Mesenchymal stem cell (in vitro differentiated cells and primary cell): ENCODE measurements around the gene CACNA1I.

Experiments used
- DNase-seq: peaks from one replicate; pipeline ENCODE4 v3.0.0-alpha.2; 2013
- H2AFZ ChIP-seq: one replicate; pipeline ENCODE4 v1.6.1; 2013; ENCODE audit warnings: low read depth, mild to moderate bottlenecking, control low read depth, inconsistent platforms, low read length, moderate library complexity
- H2AK5ac ChIP-seq: 2 replicates; pipeline ENCODE4 v1.6.1; 2013; ENCODE audit warnings: low read length, moderate library complexity, mild to moderate bottlenecking, inconsistent platforms; ENCODE audit not compliant: severe bottlenecking
- H2BK120ac ChIP-seq: one replicate; pipeline ENCODE4 v1.6.1; 2013; ENCODE audit warnings: low read depth, mild to moderate bottlenecking, inconsistent platforms, low read length, moderate library complexity
- H2BK12ac ChIP-seq, 2 experiments: one replicate each; pipeline ENCODE4 v1.6.1; 2013; ENCODE audit warnings: inconsistent platforms in 2 of 2, low read length in 2 of 2, mild to moderate bottlenecking in 2 of 2, moderate library complexity in 2 of 2, control low read depth in 1 of 2
- H2BK15ac ChIP-seq: one replicate; pipeline ENCODE4 v1.6.1; 2013; ENCODE audit warnings: mild to moderate bottlenecking, low read depth, inconsistent platforms; ENCODE audit not compliant: poor library complexity, severe bottlenecking
- H2BK5ac ChIP-seq: 2 replicates; pipeline ENCODE4 v1.6.1; 2013; ENCODE audit warnings: low read depth, mild to moderate bottlenecking, low read length, control low read depth, inconsistent platforms; ENCODE audit not compliant: poor library complexity, severe bottlenecking
- H3K14ac ChIP-seq, 2 experiments: one replicate each; pipeline ENCODE4 v1.6.1; 2013; ENCODE audit warnings: inconsistent platforms in 2 of 2, low read length in 2 of 2, control low read depth in 1 of 2, mild to moderate bottlenecking in 1 of 2, moderate library complexity in 1 of 2
- H3K18ac ChIP-seq, 2 experiments: one replicate each; pipeline ENCODE4 v1.6.1; 2013; ENCODE audit warnings: inconsistent platforms in 2 of 2, low read length in 2 of 2, control low read depth in 1 of 2, low read depth in 1 of 2, mild to moderate bottlenecking in 1 of 2
- H3K23ac ChIP-seq, 2 experiments: one replicate each; pipeline ENCODE4 v1.6.1; 2013; ENCODE audit warnings: inconsistent platforms in 2 of 2, low read length in 2 of 2, mild to moderate bottlenecking in 2 of 2, moderate library complexity in 2 of 2, control low read depth in 1 of 2
- H3K27ac ChIP-seq: 2 replicates; pipeline ENCODE4 v1.5.1; 2013; ENCODE audit warnings: mild to moderate bottlenecking, moderate library complexity, low read length, control low read depth, inconsistent platforms; ENCODE audit not compliant: poor library complexity, severe bottlenecking
- H3K27me3 ChIP-seq, 2 experiments: 2 replicates each; pipeline versions ENCODE4 v1.6.1 to v1.7.0; 2013; ENCODE audit warnings: low read length in 2 of 2, mild to moderate bottlenecking in 2 of 2, moderate library complexity in 2 of 2, control low read depth in 1 of 2, inconsistent platforms in 1 of 2; ENCODE audit not compliant: control insufficient read depth in 1 of 2, insufficient read depth in 1 of 2
- H3K36me3 ChIP-seq, 2 experiments: 2 replicates each; pipeline versions ENCODE4 v1.6.1 to v1.7.0; 2013; ENCODE audit warnings: low read length in 2 of 2, control low read depth in 1 of 2, inconsistent platforms in 1 of 2, low read depth in 1 of 2, mild to moderate bottlenecking in 1 of 2; ENCODE audit not compliant: insufficient read depth in 2 of 2, control insufficient read depth in 1 of 2
- H3K4ac ChIP-seq, 2 experiments: one replicate each; pipeline ENCODE4 v1.6.1; 2013; ENCODE audit warnings: inconsistent platforms in 2 of 2, low read length in 2 of 2, mild to moderate bottlenecking in 2 of 2, moderate library complexity in 2 of 2, control low read depth in 1 of 2, low read depth in 1 of 2
- H3K4me1 ChIP-seq: 2 replicates; pipeline ENCODE4 v1.6.1; 2013; ENCODE audit warnings: low read depth, low read length, control low read depth; ENCODE audit not compliant: control insufficient read depth, insufficient read depth
- H3K4me2 ChIP-seq: 2 replicates; pipeline ENCODE4 v1.6.1; 2013; ENCODE audit warnings: low read length, mild to moderate bottlenecking, inconsistent platforms; ENCODE audit not compliant: poor library complexity, severe bottlenecking
- H3K4me3 ChIP-seq, 2 experiments: 2 replicates each; pipeline versions ENCODE4 v1.5.1 to v1.7.0; 2013; ENCODE audit warnings: low read length in 2 of 2, mild to moderate bottlenecking in 2 of 2, control low read depth in 1 of 2, low read depth in 1 of 2; ENCODE audit not compliant: insufficient read depth in 1 of 2
- H3K79me1 ChIP-seq: replicated peaks from 2 replicates; pipeline ENCODE4 v1.6.1; 2013; ENCODE audit warnings: mild to moderate bottlenecking, control low read depth, low read length, inconsistent platforms; ENCODE audit not compliant: poor library complexity, severe bottlenecking
- H3K9ac ChIP-seq: 2 replicates; pipeline ENCODE4 v1.7.0; 2013; ENCODE audit warnings: mild to moderate bottlenecking, low read length, moderate library complexity
- H3K9me3 ChIP-seq: 2 replicates; pipeline ENCODE4 v1.7.0; 2013; ENCODE audit warnings: mild to moderate bottlenecking, low read length; ENCODE audit not compliant: control insufficient read depth
- H4K8ac ChIP-seq: one replicate; pipeline ENCODE4 v1.6.1; 2013; ENCODE audit warnings: inconsistent platforms, mild to moderate bottlenecking, low read length, moderate library complexity
- H4K91ac ChIP-seq: one replicate; pipeline ENCODE4 v1.6.1; 2013; ENCODE audit warnings: mild to moderate bottlenecking, low read length, inconsistent platforms
- WGBS: methylation state at CpG from one replicate; pipeline ENCODE4 v1.1.7; 2013; ENCODE audit warnings: mixed read lengths; 5-methylcytosine and 5-hydroxymethylcytosine counted together

The CACNA1I gene

DNA sequence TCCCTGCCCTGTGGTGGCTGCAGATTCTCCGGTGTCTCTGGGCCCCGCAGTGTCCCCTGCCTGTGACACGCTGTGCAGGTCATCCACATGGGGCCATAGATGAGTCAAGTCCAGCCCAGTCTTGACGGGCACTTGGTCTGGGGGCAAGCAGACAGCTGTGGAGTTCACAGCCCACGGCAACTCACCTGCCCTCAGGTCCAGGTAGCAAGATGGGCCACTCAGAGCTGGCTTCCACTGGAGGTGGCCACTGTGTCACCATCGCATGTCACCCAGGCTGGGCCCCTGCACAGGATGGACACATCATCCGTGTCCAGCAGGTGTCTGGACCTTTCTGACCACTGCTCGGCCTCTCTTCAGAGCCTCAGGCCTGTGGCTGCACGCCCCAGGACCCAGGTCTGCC, 109.9 kb downstream of the CACNA1I start:
- Histone ChIP-seq H4K91ac (no peak overlapping the region), H3K9ac (no peak overlapping the region), H3K4me1 (no peaks in the 10 kb centered on the region), H3K23ac (no peak overlapping the region), H3K36me3 (no peaks in the 10 kb centered on the region), H2AFZ (no peak overlapping the region), H3K4ac (no peak overlapping the region), H3K4me3 (no peak overlapping the region), H2AK5ac (no peak overlapping the region), H3K79me1 (no peaks in the 10 kb centered on the region), H2BK120ac (no peak overlapping the region), H3K27me3 (peaks cover 14 to 50% of the 10 kb centered on the region in 2 experiments), H3K18ac (no peak overlapping the region), H3K9me3 (no peaks in the 10 kb centered on the region), H3K4me2 (no peak overlapping the region), H2BK12ac (no peak overlapping the region), H3K14ac (no peak overlapping the region), H3K27ac (no peak overlapping the region), H2BK15ac (no peak overlapping the region), H4K8ac (no peak overlapping the region), H2BK5ac (no peak overlapping the region)
- WGBS = 92% methylated on average over 9 of the region's 9 CpGs
- DNase-seq = no peak

DNA sequence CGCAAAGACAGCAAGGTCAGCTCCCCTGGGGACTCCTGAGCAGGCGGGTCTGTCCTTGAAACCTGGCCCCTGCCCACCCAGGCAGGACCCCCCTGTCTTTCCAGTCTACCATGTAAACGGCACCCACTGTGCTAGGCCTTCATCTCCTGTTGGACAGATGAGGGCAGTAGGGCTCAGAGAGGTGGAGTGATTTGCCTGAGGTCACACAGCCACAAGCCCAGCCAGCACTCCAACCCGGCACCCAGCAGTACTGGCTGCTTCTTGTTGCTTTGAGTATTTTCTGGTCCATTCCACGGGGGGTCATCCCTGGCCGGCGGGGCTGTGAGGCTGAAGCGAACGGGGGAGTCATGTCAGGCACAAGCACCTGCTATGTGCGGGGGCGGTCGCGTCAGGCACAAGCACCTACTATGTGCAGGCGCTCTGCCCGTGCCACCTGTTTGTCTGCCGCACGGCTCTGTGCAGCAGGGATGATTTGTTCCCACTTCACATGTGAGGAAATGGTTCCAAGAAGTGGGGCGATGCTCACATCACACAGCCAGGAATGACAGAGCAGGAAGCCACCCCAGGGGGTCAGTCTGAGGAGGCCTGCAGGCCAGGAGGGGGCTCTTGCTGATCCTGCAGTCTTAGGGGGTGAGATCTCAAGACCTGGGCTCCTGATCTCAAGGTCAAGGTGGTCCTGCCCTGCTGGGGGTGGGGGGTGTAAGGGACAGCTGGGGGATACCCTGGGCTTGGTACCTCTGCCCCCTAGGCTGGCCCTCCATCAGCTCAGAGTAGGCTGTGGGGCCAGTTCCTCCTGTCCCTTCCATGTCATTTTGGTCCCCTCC, 110.7 kb downstream of the CACNA1I start:
- no peak overlapping the region for H2AK5ac ChIP-seq
- 90% methylated on average over 16 of the region's 18 CpGs for WGBS

DNA sequence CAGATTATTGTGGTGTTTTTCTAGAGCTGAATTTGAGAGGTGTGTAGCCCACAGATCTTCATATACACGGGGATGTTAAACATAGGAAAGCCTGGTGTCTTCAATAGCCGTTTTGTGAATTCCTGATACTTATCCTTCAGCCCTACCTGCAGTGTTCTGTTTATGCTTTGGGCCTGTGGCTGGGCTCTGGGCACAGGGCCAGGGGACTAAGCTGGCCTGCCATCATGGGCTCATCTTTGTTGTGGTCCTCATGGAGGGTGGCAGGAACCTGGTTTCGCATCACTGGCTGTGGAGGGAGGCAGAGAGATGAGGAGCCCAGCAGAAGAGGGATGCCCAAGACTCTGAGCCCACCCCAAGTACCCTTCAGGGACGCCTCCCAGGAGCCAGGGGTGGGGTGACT, 112.4 kb downstream of the CACNA1I start:
- H3K27me3 ChIP-seq = peaks cover 8 to 47% of the 10 kb centered on the region in 2 experiments
- H2AK5ac ChIP-seq = no peak overlapping the region
- no peak overlapping the region for H3K23ac ChIP-seq
- no peaks in the 10 kb centered on the region for H3K79me1 ChIP-seq
- no peaks in the 10 kb centered on the region for H3K9me3 ChIP-seq
- no peak overlapping the region for H2BK12ac ChIP-seq
- no peak overlapping the region for H2AFZ ChIP-seq
- WGBS = 70% methylated on average over 4 of the region's 4 CpGs
- no peak overlapping the region for H4K91ac ChIP-seq
- H3K9ac ChIP-seq = no peak overlapping the region
- no peak overlapping the region for H2BK15ac ChIP-seq
- H3K4me1 ChIP-seq = no peaks in the 10 kb centered on the region
- H3K18ac ChIP-seq = no peak overlapping the region
- H3K27ac ChIP-seq = no peak overlapping the region
- no peaks in the 10 kb centered on the region for H3K36me3 ChIP-seq
- no peak overlapping the region for H2BK5ac ChIP-seq
- no peak overlapping the region for H3K4me2 ChIP-seq
- no peak overlapping the region for H3K4ac ChIP-seq
- no peak for DNase-seq
- no peak overlapping the region for H2BK120ac ChIP-seq
- no peak overlapping the region for H4K8ac ChIP-seq
- no peak overlapping the region for H3K14ac ChIP-seq
- H3K4me3 ChIP-seq = no peak overlapping the region

More for the DNA sequence above, 110.7 kb downstream of the CACNA1I start:
- Histone ChIP-seq H4K91ac (no peak overlapping the region), H4K8ac (no peak overlapping the region), H2BK12ac (no peak overlapping the region), H2BK120ac (no peak overlapping the region), H3K27ac (no peak overlapping the region), H3K23ac (no peak overlapping the region), H3K27me3 (peaks cover 9 to 44% of the 10 kb centered on the region in 2 experiments), H2BK15ac (no peak overlapping the region), H3K79me1 (no peaks in the 10 kb centered on the region), H3K36me3 (no peaks in the 10 kb centered on the region), H3K18ac (no peak overlapping the region), H3K4me2 (no peak overlapping the region), H3K14ac (no peak overlapping the region), H3K9ac (no peak overlapping the region), H3K9me3 (no peaks in the 10 kb centered on the region), H3K4ac (no peak overlapping the region), H2AFZ (no peak overlapping the region), H3K4me3 (no peak overlapping the region), H3K4me1 (no peaks in the 10 kb centered on the region), H2BK5ac (no peak overlapping the region)
- no peak for DNase-seq

DNA sequence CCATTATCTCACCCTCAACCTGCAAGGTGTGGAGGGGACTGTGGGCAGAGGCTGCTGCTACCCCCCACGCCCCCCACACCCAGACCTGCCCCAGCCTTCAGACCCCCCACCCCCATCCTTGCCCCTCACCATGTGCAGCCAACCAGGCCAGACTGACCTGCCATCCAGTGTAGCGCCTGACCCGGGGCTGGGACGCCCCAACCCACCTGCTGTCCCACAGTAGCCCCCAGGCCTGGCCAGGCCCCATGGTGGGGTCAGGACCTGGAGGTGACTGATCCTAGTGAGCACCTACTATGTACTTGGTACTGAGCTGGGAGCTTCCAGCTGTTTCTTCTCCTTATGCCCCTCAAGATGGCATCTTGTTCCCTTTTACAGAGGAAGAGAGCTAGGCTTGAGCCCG, 113.1 kb downstream of the CACNA1I start:
- Histone ChIP-seq H3K27ac (no peak overlapping the region), H2BK15ac (no peak overlapping the region), H3K4ac (no peak overlapping the region), H3K4me1 (no peaks in the 10 kb centered on the region), H2BK5ac (no peak overlapping the region), H4K8ac (no peak overlapping the region), H2AK5ac (no peak overlapping the region), H3K9me3 (no peaks in the 10 kb centered on the region), H3K14ac (no peak overlapping the region), H3K27me3 (peaks cover 14 to 50% of the 10 kb centered on the region in 2 experiments), H3K4me3 (no peak overlapping the region), H3K18ac (no peak overlapping the region), H3K36me3 (no peaks in the 10 kb centered on the region), H4K91ac (no peak overlapping the region), H2BK12ac (no peak overlapping the region), H3K9ac (no peak overlapping the region), H3K23ac (no peak overlapping the region), H3K4me2 (no peak overlapping the region), H3K79me1 (no peaks in the 10 kb centered on the region), H2AFZ (no peak overlapping the region), H2BK120ac (no peak overlapping the region)
- WGBS = 82% methylated on average over 5 of the region's 5 CpGs
- DNase-seq = no peak
